Glomerular visceral epithelial cell (primary cell): Measurements from ENCODE around the gene LMO1.

Source experiments
- DNase-seq: peaks from one replicate; pipeline ENCODE4 v3.0.0-alpha.2; 2016; ENCODE audit errors: extremely low spot score

The LMO1 gene

GRCh38 chr11:8288166-8288772 is 24.6 kb upstream of the LMO1 start:
- DNase-seq, result no peak

GRCh38 chr11:8287703-8288102 is 24.0 kb upstream of the LMO1 start:
- no peak for DNase-seq

GRCh38 chr11:8287297-8287696 is 23.6 kb upstream of the LMO1 start:
- DNase-seq, result no peak

GRCh38 chr11:8286886-8287285 is 23.2 kb upstream of the LMO1 start:
- DNase-seq, result no peak

GRCh38 chr11:8285796-8286195 is 22.1 kb upstream of the LMO1 start:
- no peak for DNase-seq

GRCh38 chr11:8285228-8285627 is 21.6 kb upstream of the LMO1 start:
- no peak for DNase-seq

- DNase-seq, result no peak
Observed at GRCh38 chr11:8283465-8284230, 20.0 kb upstream of the LMO1 start.

- no peak for DNase-seq
Observed at GRCh38 chr11:8283100-8283464, 19.4 kb upstream of the LMO1 start.

GRCh38 chr11:8282631-8283030 is 19.0 kb upstream of the LMO1 start:
- DNase-seq, result no peak

GRCh38 chr11:8281266-8281665 is 17.6 kb upstream of the LMO1 start:
- no peak for DNase-seq

GRCh38 chr11:8277691-8278090 is 14.0 kb upstream of the LMO1 start:
- DNase-seq, result no peak

GRCh38 chr11:8276528-8276927 is 12.8 kb upstream of the LMO1 start:
- DNase-seq, result no peak

- DNase-seq, result no peak
Observed at GRCh38 chr11:8273287-8273686, 9.6 kb upstream of the LMO1 start.

- DNase-seq, result no peak
Observed at GRCh38 chr11:8271106-8271886, 7.6 kb upstream of the LMO1 start.

GRCh38 chr11:8269636-8270035 is 6.0 kb upstream of the LMO1 start:
- DNase-seq, result no peak

GRCh38 chr11:8268530-8269400 is 5.1 kb upstream of the LMO1 start:
- no peak for DNase-seq

- no peak for DNase-seq
Observed at GRCh38 chr11:8267831-8268529, 4.3 kb upstream of the LMO1 start.

- no peak for DNase-seq
Observed at GRCh38 chr11:8267280-8267679, 3.6 kb upstream of the LMO1 start.

GRCh38 chr11:8266246-8267241 is 2.9 kb upstream of the LMO1 start:
- DNase-seq, result no peak

- DNase-seq, result no peak
Observed at GRCh38 chr11:8265681-8266241, 2.1 kb upstream of the LMO1 start.
